GM04503 (cell line): ENCODE measurements around the gene RNF19B.
"Not testable (repeated sequence)": the region's sequence is repeated elsewhere in the genome, so short reads cannot be mapped to it uniquely, and the experiment has no call there.

Experiments
- DNase-seq: peaks from one replicate; pipeline ENCODE4 v3.0.0-alpha.2; 2012; ENCODE audit warnings: low read depth

RNF19B gene, protein sequence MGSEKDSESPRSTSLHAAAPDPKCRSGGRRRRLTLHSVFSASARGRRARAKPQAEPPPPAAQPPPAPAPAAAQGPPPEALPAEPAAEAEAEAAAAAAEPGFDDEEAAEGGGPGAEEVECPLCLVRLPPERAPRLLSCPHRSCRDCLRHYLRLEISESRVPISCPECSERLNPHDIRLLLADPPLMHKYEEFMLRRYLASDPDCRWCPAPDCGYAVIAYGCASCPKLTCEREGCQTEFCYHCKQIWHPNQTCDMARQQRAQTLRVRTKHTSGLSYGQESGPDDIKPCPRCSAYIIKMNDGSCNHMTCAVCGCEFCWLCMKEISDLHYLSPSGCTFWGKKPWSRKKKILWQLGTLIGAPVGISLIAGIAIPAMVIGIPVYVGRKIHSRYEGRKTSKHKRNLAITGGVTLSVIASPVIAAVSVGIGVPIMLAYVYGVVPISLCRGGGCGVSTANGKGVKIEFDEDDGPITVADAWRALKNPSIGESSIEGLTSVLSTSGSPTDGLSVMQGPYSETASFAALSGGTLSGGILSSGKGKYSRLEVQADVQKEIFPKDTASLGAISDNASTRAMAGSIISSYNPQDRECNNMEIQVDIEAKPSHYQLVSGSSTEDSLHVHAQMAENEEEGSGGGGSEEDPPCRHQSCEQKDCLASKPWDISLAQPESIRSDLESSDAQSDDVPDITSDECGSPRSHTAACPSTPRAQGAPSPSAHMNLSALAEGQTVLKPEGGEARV

DNA sequence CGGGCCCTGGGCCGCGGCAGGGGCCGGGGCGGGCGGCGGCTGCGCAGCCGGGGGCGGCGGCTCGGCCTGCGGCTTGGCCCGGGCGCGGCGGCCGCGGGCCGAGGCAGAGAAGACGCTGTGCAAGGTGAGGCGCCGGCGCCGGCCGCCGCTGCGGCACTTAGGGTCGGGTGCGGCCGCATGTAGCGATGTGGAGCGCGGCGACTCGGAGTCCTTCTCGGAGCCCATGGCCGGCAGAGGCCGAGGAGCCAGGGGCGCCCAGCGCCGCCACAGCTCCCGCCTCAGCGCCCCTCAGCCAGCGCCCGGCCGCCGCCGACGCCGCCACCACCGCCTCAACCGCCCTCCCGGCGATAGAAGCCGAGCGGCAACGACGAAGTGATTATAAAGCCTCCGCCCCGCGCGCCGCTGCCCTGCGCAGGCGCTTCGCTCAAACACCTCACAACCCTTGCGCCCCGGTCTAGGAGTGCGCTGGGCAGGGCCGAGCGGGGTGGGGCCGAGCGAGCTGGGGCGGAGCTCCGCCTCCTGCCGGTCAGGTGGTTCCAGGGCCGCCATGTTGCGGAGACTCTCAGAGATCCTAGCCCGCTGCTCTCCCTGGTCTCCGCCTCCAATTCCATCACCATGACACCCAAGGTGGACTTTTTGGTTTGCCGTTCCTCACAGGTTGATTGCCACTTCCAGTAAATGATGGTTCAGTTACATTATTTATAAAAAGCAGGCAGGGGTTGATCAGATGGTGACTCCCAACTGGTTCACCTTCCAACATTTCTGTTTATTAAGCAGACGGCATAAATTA, at the start of gene RNF19B:
Gene RNF19B, minus strand, starts transcription at position 349 of the 790 bp plus-strand sequence. Its CDS starts 124 bp downstream, at position 225.
- DNase-seq, result peak; percentile 59

DNA sequence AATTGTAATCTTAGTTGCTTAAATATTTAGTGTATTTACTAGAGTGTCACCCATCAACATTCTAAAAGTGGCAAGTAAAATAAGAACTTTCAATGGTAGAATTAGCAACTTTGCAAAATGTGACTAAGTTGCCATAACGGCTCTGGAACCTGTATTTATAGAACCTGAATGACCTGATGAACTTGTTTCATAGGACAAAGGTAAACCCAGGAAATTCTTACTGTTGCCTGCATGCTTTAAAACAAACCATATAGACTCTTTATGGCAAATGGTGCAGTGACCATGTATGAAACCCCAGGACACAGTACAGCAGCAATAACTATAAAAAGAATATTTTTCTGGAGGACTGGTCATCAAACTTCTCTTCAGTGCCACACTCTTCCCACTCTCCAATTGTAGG, 49.2 kb upstream of the RNF19B start:
- no peak for DNase-seq

DNA sequence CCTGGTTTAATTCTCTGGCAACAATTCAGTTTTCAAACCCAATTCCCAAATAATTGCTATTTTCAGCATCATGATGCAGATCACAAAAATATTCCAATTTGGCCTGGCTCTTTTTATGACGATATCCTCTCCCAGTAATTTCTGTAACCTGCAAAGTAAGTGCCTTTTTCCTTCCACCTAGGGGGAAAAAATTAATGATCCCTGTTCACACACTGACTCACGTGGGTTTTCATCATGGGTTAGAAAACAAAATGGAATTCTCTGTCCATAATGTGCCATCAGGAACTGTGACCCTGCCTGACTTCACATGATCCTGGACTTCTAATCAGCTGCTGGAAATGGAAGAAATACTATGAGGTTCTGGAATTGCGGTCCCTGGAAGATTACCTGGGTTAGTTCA, 47.6 kb upstream of the RNF19B start:
- no peak for DNase-seq

DNA sequence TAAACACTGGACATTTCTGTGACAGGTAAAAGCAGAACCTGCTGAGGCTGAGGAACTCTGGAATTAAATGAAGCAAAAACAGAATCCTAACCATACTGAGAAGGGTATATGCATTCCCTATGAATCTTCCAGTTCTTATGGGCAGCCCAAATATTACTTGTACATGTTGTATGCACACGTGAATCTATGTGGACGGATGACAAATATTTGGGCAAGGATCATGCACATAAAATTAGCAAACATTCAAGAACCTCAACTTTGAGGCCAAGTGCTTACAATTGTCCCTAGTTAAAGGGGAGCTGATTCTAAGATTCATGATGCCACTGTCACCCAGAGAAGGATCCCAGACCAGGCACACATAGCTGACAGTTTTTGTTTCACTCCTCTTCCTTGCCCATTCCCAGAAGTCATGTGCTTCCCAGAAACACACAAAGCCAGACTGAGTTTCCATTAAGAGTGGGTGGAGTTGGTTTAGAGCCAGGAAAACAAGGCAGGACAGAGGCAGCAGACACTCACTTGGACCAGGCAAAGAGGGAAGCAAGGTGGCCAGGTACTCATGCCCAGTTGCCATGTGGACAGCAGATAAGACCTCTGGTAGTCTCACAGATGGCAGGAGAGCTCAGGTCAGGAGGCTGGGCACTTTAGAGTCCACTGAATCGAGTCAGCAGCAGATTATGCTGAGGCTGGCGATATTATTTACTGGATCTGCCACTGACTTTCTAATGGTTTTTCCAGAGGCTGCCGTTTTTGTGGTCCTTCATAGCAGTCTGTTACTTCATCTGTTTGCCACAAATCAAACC, 46.5 kb upstream of the RNF19B start:
- no peak for DNase-seq

DNA sequence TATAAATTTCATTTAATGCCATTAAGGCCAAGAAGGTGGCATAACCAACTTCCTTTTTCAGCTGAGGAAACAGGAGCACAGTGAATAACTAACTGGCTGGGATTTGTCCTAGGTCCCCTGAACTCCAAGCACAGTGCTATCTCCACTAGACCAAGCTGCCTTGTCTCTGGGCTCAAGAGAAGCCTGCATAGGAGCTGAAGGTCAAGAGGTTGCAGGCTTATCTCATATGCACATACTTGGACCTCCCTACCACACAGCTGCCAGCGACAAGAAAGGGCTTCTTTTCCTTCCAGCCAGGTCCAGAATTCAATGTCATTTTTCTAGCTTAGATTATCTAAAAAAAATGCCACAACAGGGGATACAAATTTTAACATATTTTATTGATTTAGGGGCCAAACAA, 45.0 kb upstream of the RNF19B start:
- DNase-seq, result no peak

DNA sequence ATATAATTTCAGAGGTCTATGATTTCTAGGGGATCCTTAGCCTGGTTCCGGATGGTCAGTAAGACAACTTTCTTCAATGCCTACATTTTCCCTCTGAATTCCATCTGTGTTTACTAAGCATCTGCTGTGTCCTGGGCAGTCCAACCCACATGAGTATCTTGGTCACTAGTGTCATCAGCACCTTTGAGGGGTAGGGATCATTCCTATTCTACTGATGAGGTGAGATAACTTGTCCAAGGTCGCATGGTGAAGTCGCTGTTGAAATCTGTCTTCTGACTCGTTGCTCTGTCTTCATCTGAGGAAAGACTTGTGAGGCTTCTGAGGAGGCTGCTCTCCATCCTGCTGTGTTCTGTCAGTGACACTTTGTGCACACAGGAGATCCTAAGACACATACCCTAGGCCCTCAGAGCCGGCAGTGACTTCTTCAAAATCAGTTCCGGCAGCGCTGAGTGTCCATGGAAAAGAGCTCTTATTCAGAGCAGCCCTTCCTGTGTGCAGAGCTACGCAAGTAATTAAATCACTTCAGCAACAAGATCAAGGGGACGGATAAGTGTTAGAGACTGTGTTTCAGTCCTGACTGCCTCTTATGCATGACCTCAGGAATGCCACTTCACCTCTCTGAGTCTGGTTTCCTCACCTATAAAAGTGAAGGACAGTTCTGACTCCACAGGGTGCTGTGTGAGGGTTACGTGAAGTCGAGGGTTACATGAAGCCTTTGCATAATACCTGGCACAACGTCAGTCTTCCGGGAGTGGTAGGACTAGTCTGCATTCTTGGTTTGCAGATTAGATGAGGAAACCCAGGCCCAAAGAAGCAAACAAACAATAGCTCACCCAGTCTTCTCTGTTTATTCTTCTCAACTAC, 43.7 kb upstream of the RNF19B start:
- no peak for DNase-seq

DNA sequence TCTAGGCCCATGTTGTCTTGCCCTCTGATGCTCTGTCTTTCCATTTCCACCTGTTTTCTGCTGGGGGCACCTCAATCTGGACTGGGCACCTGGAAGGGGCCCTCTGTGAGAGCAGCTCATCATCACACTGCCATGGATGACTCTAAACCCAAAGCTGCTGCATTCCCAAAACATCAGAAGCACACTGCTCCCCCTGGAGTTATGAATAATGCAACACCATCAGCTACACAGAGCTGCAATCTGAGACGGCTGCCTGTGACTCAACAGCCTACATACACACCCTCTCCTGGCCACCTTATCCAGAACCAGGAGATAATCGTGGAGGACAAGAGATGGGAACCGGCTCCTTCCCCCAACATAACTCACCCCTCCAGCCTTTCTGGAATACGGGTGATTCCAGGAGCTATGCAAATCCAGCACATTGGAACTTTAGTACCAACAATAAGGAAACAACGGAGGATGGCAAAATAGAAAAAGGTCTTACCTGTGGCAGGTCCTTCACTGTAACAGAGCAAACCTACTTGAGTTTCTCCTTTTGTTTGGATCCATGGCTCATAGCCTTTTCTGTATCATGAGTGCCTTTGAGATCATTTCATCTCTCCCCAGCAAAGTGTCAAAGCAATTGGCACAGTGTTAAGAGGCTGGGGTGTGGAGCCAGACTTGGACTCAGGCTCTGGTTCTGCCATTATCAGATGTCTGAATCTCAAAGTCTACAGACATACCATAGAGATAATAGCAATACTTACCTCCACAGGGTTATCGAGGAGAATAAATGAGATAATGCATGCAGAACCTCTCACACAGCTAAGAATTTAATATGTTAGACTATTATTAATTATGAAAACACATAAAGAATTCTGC, 42.8 kb upstream of the RNF19B start:
- DNase-seq, result peak; percentile 71

DNA sequence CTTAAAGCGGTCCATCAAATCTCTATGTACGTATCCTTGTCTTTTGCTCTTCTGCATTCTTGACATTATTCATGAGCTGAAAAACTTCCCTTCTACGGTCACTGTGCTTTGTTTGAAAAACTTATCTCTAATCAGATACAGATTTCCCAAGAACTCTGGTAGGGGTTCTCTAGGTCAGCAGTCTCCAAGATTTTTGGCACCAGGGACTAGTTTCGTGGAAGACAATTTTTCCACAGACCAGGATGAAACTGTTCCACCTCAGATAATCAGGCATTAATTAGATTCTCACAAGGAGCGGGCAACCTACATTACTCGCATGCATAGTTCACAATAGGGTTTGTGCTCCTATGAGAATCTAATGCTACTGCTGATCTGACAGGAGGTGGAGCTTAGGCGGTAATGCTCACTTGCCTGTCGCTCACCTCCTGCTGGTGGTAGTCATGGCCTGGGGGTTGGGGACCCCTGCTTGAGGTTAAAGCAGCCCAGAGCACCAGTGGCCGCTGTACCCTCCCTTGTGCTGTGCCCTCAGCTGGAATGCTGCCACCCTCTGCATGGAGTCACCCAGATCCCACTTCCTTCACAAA, 41.3 kb upstream of the RNF19B start:
- no peak for DNase-seq

DNA sequence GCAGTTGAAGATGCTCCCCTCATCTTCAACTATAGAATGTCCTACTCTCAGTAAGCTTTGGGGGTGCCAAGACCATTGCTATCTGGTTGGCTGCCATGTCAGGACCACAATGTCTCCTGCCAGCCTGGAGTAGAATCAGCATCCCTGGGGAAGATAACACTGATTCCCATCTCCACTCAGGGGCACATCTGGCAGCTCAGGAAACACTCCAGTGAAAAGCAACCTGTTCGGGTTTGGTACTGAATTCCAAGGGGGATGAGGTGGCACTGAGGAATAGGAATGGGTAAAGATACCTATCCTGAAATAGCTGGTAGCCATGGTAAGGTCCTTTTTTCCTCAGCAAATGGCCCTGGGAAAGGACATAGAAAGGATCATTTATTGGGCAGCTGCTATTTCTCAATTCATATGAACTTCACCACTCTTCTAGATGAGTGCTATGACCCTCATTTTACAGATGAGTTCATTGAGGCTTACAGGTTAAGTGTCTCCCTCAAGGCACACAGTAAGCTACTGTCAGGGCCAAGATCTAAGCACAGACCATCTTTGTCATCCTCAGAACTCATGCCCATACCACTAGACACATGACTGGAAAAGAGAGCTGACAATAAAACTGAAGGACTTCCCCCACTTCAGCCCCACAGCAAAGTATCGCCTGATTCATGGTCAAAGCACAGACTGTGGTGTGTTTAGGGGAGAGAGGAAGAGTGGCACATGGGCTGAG, 40.7 kb upstream of the RNF19B start:
- no peak for DNase-seq

DNA sequence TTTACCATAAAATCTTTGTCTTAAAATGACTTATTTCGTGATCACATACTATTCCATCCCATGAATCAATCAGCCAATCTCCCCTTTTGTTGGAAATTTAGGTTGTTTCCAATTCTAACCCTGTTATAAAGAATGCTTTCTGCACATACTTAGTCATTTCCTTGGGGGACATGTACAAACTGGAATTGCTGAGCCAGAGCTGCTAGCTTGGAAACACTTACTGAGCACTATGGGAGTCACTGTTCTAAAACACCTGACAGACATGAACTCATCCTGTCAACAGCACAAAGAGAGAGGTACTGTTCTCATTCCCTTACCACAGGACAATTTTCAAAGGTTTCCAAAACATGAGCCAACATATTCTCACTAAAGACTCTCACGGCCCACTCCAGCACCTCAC, 40.0 kb upstream of the RNF19B start:
- no peak for DNase-seq

DNA sequence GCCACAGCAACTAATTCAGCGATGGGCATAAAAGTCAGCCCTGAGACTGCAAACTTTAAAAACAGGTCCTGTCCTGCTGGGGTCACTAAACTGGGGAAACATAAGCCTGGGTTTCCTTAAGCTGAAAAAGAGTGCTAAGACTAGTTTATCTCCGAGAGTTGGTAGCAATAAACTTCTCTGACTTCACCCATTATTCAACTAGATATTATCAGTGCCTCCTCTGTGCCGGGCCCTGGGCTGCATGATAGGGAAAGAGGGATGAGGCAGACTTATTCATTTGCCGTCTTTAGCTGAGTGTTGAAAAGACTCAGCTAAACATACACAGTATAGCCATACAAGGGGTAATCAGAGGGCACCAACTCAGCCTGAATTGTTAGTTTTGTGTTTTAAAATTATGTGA, 39.0 kb upstream of the RNF19B start:
- no peak for DNase-seq

DNA sequence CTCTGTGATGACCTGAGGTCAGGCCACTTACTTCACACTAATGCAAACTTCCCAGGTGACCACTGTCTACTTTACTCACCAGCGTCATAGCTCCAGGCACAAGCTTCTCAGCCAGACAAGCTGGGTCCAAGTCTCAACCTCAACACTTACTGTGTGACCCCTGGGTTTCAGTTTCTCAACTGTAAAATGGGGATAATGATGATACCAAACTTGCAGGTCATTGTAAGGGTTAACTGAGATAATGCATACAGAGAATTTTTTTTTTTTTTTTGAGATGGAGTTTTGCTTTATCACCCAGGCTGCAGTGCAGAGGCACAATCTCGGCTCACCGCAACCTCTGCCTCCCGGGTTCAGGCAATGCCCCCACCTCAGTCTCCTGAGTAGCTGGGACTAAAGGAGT, 37.4 kb upstream of the RNF19B start:
- DNase-seq, result no peak

DNA sequence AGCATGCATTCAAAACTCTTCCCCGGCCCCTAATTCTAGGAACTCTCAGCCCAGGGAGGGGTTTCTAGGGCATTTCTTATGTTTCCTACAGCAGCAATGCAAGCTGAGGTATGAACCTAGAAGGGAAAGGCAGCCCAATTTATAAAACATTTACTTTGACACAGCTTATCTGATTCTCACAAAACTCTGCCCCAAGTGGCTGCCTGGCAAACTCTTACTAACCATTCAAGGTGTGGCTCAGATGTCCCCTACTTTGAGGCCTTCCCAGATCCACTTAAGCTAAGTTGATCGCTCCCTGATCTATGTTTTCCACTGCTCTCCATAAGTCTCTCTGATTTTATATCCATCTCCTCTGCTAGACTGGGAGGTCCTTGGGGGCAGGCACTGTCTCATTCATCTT, 36.7 kb upstream of the RNF19B start:
- DNase-seq, result no peak

DNA sequence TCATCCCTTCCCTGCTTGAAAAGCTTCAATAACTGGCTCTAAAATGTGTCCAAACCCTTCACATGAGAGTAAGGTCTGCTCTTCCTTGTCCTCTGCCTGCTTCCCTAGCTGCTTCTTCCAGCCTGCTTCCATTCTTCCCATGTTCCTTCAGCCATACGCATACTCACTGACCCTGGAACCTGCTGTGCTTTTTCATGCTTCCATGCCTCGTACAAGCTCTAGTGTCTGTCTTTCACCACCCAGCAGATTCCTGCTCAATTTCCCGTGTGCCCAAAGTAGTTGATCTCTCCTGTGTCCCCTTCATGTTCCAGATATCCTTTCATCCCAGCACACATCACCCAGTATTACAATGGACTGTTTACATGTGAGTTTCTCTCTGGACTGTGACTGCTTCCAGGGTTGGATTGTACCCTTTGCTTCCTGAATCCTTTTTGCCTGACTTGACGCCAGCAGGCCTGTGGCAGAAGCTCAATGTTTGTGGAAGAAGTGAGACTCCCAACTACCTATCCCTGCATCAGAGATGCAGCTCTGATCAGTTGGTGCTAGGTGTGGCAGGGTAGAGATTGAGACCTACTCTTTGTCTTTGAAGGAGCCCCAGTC, 35.9 kb upstream of the RNF19B start:
- no peak for DNase-seq

DNA sequence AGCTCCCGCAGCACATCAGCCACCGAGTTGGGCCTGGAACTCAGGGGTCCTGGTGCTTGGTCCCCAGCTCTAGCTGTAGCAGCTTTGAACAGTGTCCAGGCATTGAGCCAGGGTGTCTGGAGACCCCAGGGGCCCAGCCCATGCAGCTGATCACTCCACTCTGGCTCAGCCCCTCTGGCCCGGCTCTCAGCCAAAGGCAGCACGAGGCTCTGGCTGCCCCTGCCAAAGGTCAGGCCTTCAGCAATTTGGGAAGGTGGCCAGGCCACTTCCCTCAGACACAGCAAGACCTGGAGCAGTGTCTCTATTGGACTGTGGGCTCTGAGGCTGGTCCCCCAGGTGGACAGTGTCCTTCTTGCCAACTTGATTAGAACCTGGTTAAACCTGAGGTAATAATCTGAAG, 34.4 kb upstream of the RNF19B start:
- DNase-seq, result no peak

DNA sequence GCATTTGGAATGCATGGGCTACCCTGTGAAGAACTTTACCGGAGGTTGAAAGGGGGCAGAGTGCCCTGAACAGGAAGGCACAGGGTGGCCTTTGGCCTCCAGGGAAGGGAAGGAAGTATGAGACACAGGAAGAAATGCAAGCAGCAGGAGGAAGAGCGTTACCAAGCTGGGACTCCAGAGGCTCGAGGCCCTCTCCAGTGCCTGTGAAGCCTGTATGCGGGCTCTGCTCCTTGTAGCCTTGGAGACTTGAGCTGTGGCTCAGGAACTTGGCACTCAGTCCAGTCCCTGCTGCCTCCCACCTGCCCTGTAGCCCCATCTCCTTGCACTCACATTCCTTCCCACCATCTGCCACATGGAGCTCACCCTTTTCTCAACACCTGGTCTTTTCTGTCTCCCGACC, 33.5 kb upstream of the RNF19B start:
- no peak for DNase-seq

DNA sequence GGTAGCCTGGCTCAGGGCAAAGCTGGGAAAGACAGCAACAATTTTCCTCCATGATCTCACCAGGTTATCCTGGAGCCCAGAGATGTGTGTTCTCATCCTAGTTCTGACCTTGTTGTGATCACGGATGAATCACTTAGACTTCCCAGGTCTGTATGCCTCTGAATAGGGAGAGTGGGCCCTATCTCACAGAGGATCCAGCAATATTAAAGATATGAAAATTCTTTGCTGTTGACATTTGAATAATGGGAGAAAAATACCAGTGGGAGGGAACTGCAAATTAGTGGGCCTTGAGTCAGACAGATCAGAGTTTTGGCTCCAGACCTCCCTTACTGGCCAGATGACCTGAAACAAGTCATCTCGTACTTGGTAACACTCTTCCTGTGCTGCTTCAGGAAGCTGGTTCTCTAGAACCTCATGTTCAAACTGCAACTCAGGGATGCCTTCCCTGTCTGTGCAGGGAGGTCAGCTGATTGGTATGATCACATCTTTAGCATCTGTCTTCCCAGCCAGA, 32.8 kb upstream of the RNF19B start:
- DNase-seq, result peak; percentile 72

DNA sequence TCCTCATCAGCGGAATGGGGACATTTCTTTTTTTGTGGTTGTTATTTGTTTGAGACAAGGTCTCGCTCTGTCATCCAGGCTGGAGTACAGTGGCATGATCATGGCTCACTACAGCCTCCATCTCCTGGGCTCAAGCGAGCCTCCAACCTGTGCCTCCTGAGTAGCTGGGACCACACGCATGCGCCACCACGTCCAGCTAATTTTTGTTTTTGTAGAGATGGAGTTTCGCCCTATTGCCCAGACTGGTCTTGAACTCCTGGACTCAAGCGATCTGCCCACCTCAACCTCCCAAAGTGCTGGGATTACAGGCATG, 28.7 kb upstream of the RNF19B start:
- DNase-seq, result not testable (repeated sequence)
